SK-N-SH (cell line): ENCODE data around the gene ALKBH8.
"Not testable (repeated sequence)": the region's sequence is repeated elsewhere in the genome, so short reads cannot be mapped to it uniquely, and the experiment has no call there.

Source experiments
- CTCF ChIP-seq: fragments of 200-600 bp; sonication (generic); IDR thresholded peaks from 2 replicates; pipeline ENCODE4 v1.6.1; 2017; ENCODE audit warnings: antibody characterized with exemption, mild to moderate bottlenecking, moderate library complexity
- FOXM1 ChIP-seq: IDR thresholded peaks from 2 replicates; pipeline ENCODE4 v1.4.0; 2012; ENCODE audit warnings: low read depth, mild to moderate bottlenecking
- GATA2 ChIP-seq: sonication (generic); formaldehyde crosslinking; IDR thresholded peaks from 2 replicates; pipeline ENCODE4 v1.5.0; 2020; ENCODE audit warnings: mild to moderate bottlenecking, missing genetic modification reagents
- JUND ChIP-seq: IDR thresholded peaks from 2 replicates; pipeline ENCODE4 v1.4.0; 2012
- REST ChIP-seq: IDR thresholded peaks from 2 replicates; pipeline ENCODE4 v1.6.1; 2012; ENCODE audit warnings: mild to moderate bottlenecking, low read depth, low read length, moderate library complexity
- YY1 ChIP-seq: IDR thresholded peaks from 2 replicates; pipeline ENCODE4 v1.4.0; 2012; ENCODE audit warnings: low read depth, mild to moderate bottlenecking
- TF ChIP-seq, protein P1 (sequence below): IDR thresholded peaks from 2 replicates; pipeline ENCODE4; 2012

GRCh38 chr11:107565955-107566501 lies 493 bp upstream of the ALKBH8 start:
- TF ChIP-seq, protein P1, sequence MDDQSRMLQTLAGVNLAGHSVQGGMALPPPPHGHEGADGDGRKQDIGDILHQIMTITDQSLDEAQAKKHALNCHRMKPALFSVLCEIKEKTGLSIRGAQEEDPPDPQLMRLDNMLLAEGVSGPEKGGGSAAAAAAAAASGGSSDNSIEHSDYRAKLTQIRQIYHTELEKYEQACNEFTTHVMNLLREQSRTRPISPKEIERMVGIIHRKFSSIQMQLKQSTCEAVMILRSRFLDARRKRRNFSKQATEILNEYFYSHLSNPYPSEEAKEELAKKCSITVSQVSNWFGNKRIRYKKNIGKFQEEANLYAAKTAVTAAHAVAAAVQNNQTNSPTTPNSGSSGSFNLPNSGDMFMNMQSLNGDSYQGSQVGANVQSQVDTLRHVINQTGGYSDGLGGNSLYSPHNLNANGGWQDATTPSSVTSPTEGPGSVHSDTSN = not testable (repeated sequence)
- not testable (repeated sequence) for TF ChIP-seq REST, JUND, CTCF, GATA2, YY1, FOXM1
